ENCODE results near the gene SGF29. TPM values are rescaled to one million over a fixed set of nuclear protein-coding genes. Genes with fewer than 3 reads are reported as not detected.
"Not testable (repeated sequence)": the region's sequence is repeated elsewhere in the genome, so short reads cannot be mapped to it uniquely, and the experiment has no call there.

The SGF29 gene
- total RNA-seq, 2 donors from 2014 or later, result 25.2 to 30.7 TPM

DNA sequence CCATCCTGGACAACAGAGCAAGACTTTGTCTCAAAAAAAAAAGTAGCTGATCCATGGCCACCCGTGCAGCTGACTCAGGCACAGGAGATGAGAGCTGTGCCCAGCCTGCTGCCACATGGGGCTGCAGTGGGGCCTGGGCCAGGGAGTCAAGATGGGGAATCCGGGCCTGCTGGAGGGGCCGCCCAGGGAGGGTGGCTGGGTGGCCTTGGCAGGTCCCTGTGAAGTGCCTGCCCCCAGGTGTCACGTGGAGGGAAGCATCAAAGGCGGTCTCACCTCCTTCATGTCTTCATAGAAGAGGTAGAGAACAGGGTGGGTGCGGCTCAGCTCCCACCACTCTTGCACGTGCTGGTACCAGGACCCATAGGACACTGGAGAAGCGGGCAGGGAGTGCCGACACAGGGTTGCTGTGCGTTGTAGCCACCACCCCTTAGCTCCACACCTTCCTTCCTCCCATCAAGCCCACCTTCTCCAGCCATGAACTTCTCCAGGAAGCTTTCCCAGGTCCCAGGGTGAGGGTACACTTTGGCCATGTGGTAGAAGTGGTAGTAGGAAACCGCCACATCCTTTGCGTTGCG is 39.3 kb downstream of the SGF29 start:
- TF ChIP-seq CTCF (IDR thresholded peaks at IDR 0.05), result no peak
- no peak for TF ChIP-seq POLR2A (IDR thresholded peaks at IDR 0.05)
- Histone ChIP-seq H3K4me1 (peaks cover 28% of the 10 kb centered on the region), H3K36me3 (replicated peaks in 1 of 2; ENCODE audit: insufficient read depth in 1 of 2, low read depth in 2 of 2) (peaks cover 10 to 11% of the 10 kb centered on the region in 2 donors), H3K27ac (no peak overlapping the region), H3K27me3 (no peaks in the 10 kb centered on the region), H3K9me3 (no peaks in the 10 kb centered on the region), H3K4me3 (no peak overlapping the region)
- intact Hi-C loops (cut with DNase I), result no loop called here
- ATAC-seq (no peak), DNase-seq (no peak)
- WGBS, 2 donors, result 89 to 93% methylated on average over 9 to 13 of the region's 13 CpGs

DNA sequence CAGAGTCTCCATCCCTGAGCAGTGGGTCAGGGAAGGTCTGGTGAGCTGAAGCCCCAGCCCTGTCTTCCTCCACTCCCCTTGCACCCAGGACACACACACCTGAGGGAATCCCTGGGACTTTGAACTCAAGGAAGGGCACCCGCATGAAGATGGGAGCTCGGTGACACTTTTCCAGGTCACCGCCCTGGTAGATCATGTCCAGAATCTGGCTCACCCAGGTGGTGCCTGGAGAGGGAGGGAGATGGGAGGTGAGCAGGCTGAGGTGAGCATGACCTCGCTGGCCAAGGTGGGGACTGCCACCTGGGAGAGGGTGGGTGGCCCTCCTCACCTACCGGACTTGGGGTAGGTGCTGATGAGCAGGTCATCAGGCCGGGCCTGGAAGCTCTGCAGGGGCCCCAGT is 41.7 kb downstream of the SGF29 start:
- Histone ChIP-seq H3K4me1 (peaks cover 28% of the 10 kb centered on the region), H3K27ac (peak overlapping the region in 3 of 4 donors; percentile 78 to 82 (median 81))
- intact Hi-C loops (cut with DNase I); ATAC-seq; H3K4me3 ChIP-seq; H3K9me3 ChIP-seq; H3K36me3 ChIP-seq (replicated peaks in 1 of 2; ENCODE audit: insufficient read depth in 1 of 2, low read depth in 2 of 2); H3K27me3 ChIP-seq; DNase-seq: not testable (repeated sequence)
- 98 to 100% methylated on average over 2 to 5 of the region's 6 CpGs for WGBS, 2 donors

GRCh38 chr16:28596115-28596630 is 42.5 kb downstream of the SGF29 start:
- intact Hi-C loops (cut with DNase I), result no loop called here
- Histone ChIP-seq H3K36me3 (replicated peaks in 1 of 2; ENCODE audit: insufficient read depth in 1 of 2, low read depth in 2 of 2) (no peaks in the 10 kb centered on the region), H3K4me1 (peaks cover 28% of the 10 kb centered on the region), H3K4me3 (no peak overlapping the region), H3K9me3 (no peaks in the 10 kb centered on the region), H3K27ac (peak overlapping the region; percentile 45 to 82 (median 80)), H3K27me3 (no peaks in the 10 kb centered on the region)
- TF ChIP-seq POLR2A (IDR thresholded peaks at IDR 0.05) (no peak), CTCF (IDR thresholded peaks at IDR 0.05) (no peak)
- DNase-seq (peak; percentile 39 to 86 (median 64)), ATAC-seq (peak; percentile 19)
- 50% methylated on average over 8 of the region's 8 CpGs; no CpG with 5 or more reads in 1 of the 2 donors for WGBS, 2 donors

DNA sequence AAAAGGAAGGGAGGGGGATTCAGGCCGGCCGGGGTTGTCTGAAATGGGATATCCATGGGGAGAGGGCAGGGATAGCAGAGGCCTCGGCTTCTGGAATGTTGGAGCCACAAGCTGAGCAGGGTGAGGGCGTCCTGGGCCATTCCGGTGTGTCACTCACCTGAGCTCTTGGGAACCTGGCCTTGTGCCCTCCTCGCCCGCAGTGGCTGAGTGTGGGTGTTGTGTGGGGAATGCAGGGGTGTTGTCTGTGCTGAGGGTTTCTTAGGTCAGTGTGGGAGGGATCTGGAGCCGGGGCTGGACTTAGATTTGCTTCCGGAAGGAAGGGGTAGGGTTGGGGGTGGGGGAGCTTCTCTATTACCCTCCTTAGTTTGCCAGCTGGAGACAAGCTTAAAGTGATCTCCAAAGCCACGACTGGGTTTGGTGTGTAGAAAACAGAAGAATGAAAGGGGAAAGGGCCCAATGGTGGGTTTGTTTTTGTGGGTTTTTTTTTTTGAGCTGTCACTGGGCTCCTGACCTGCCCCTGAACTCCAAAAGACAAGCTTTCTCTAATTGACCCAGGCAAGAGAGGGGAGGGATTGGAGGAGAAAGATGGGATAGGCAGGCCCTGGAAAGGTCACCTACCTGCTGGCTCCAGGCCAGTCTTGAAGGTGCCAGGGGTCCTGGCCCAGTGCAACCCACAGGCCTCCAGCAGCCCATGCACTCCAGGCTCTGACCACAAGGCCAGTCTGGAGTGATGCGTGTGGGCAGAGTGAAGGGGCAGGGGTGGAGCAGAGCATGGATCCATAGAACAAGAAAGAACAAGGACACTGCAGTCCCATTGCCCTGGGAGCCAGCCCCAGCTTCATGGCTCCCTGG is 43.3 kb downstream of the SGF29 start, which contains the start of gene SULT1A2:
TSS of gene SULT1A2 (minus strand) at position 211 of the 852 bp plus-strand sequence. CDS start 1,120 bp downstream, outside the sequence.
- peaks cover 28% of the 10 kb centered on the region for H3K4me1 ChIP-seq
- TF ChIP-seq POLR2A (IDR thresholded peaks at IDR 0.05), result peak in 1 of 3 donors; percentile 19
- no peak for TF ChIP-seq CTCF (IDR thresholded peaks at IDR 0.05)
- peak; percentile 74 to 86 (median 80) for DNase-seq
- no peak within 1 kb of the TSS for H3K4me3 ChIP-seq
- no peaks in the 10 kb centered on the region for H3K36me3 ChIP-seq (replicated peaks in 1 of 2; ENCODE audit: insufficient read depth in 1 of 2, low read depth in 2 of 2)
- ATAC-seq, result peak; percentile 85
- 18 to 20% methylated on average over 8 to 11 of the region's 11 CpGs for WGBS, 2 donors
- H3K27me3 ChIP-seq, result no peaks in the 10 kb centered on the region
- intact Hi-C loops (cut with DNase I), result no loop called here
- H3K27ac ChIP-seq, result peak within 1 kb of the TSS; percentile 45 to 82 (median 80)
- H3K9me3 ChIP-seq, result no peaks in the 10 kb centered on the region

- Histone ChIP-seq H3K4me3 (no peak overlapping the region), H3K4me1 (peaks cover 28% of the 10 kb centered on the region), H3K36me3 (replicated peaks in 1 of 2; ENCODE audit: insufficient read depth in 1 of 2, low read depth in 2 of 2) (no peaks in the 10 kb centered on the region), H3K27ac (peak overlapping the region in 3 of 4 donors; percentile 78 to 82 (median 81)), H3K9me3 (no peaks in the 10 kb centered on the region), H3K27me3 (no peaks in the 10 kb centered on the region)
- ATAC-seq (no peak), DNase-seq (peak in 2 of 4 donors; percentile 24 to 34)
- 41 to 44% methylated on average over 7 to 8 of the region's 9 CpGs for WGBS, 2 donors
- TF ChIP-seq CTCF (IDR thresholded peaks at IDR 0.05) (peak in 3 of 7 experiments; percentile 5 to 19 (median 8)), POLR2A (IDR thresholded peaks at IDR 0.05) (no peak)
- intact Hi-C loops (cut with DNase I), result no loop called here
Observed at GRCh38 chr16:28597692-28598261, 44.1 kb downstream of the SGF29 start.

DNA sequence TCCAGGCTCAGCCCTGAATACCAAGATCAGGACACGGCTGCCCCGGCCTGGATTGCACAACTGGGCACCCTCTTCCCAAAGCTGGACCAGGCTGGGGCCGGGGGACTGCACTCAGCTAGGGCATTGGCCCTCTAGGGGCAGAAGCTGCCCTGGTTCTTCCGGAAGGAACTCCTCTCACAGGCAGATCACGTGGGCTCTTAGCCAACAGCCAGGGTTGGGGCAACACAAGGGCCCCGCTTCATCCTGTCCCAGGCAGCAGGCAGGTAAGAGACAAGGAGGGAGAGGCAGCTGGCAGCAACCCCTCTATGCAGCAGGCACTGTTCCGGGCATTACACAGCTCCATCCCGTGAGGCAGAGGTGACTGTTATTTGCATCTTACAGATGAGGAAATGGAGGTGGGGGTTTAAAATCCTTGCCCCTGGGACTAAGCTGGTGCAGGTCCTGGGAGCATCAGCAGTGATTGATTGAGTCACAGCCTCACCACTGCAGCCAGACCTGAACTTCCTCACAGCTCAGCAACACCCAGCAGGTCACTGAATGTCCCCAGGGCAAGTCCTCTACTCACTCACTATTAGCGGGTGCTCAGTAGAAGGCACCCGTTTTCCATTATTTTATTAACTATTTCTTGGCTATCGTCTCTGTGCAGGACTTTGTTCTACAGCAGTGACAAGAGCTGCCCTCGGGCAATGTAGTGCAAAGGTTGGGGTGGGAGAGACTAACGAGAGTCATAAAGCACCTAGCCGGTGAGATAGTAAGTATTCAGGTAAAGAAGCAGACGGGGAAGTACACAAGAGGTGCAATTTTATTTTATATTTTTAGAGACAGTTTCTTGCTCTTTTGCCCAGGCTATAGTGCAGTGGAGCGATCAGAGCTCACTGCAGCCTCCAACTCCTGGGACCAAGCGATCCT is 45.9 kb downstream of the SGF29 start:
- H3K9me3 ChIP-seq; H3K27ac ChIP-seq; H3K4me3 ChIP-seq; ATAC-seq; DNase-seq; H3K36me3 ChIP-seq (replicated peaks in 1 of 2; ENCODE audit: insufficient read depth in 1 of 2, low read depth in 2 of 2); H3K27me3 ChIP-seq; intact Hi-C loops (cut with DNase I): not testable (repeated sequence)
- peaks cover 28% of the 10 kb centered on the region for H3K4me1 ChIP-seq
- WGBS, 2 donors, result no CpG with 5 or more reads among the region's 17 CpGs
